SK-N-MC (cell line): Measurements from ENCODE around the gene TTLL10.

ENCODE experiments used
- DNase-seq: peaks from one replicate; pipeline ENCODE4 v3.0.0-alpha.2; 2011; ENCODE audit warnings: low read depth, low spot score
- H3K27ac ChIP-seq: fragments of 200-600 bp; sonication (generic); 2 replicates; pipeline ENCODE4 v1.5.1; 2016; ENCODE audit warnings: mixed run types
- H3K36me3 ChIP-seq: fragments of 200-600 bp; sonication (generic); 2 replicates; pipeline ENCODE4 v1.6.1; 2017; ENCODE audit warnings: antibody characterized with exemption, low read length, mixed read lengths; ENCODE audit not compliant: insufficient read depth
- H3K4me3 ChIP-seq: fragments of 200-600 bp; sonication (generic); 2 replicates; pipeline ENCODE4 v1.5.1; 2016
- H3K9ac ChIP-seq: fragments of 200-600 bp; sonication (generic); 2 replicates; pipeline ENCODE4 v1.8.0; 2017; ENCODE audit warnings: mixed run types, mixed read lengths; ENCODE audit not compliant: insufficient read length
- H3K9me3 ChIP-seq: fragments of 200-600 bp; sonication (generic); 2 replicates; pipeline ENCODE4 v1.6.1; 2017; ENCODE audit warnings: low read depth, mild to moderate bottlenecking, antibody characterized with exemption, low read length, moderate library complexity, mixed read lengths
- EZH2 ChIP-seq: fragments of 200-600 bp; sonication (generic); IDR thresholded peaks from one replicate; pipeline ENCODE4 v1.6.1; 2017; ENCODE audit warnings: antibody characterized with exemption
- FOXP2 ChIP-seq: optimal IDR thresholded peaks from 2 replicates; pipeline ENCODE3; 2011; ENCODE audit warnings: mild to moderate bottlenecking, moderate library complexity; ENCODE audit not compliant: insufficient read depth; ENCODE audit errors: extremely low read length, control extremely low read depth
- POLR2AphosphoS5 ChIP-seq: IDR thresholded peaks from 2 replicates; pipeline ENCODE4 v1.6.1; 2012; ENCODE audit warnings: mild to moderate bottlenecking, low read depth, low read length, borderline replicate concordance

TTLL10 gene

DNA sequence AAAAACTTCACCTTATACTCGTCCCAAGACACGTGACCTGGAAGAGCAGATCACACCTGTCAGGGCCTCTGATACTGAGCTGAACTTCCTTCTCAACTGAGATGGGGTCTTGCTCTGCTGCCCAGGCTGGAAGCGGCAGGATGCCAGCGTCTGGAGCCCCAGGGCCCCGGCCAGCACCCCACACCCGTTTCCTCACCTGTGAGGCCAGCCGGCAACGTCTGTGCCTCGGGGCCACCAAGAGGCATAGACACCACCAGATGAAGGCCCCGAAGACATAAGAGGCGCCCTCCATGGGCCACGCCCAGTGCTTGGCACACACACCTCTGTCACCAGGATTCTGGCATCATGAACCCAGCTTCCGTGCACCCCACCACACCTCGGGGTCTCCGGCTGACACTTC, 49.6 kb downstream of the TTLL10 start:
- Histone ChIP-seq H3K4me3 (no peak overlapping the region), H3K9ac (no peak overlapping the region), H3K9me3 (no peaks in the 10 kb centered on the region), H3K36me3 (peaks cover 20% of the 10 kb centered on the region; the same call in 1 of the 2 replicates), H3K27ac (no peak overlapping the region)
- no peak for DNase-seq
- TF ChIP-seq POLR2AphosphoS5 = no peak
- no peak for TF ChIP-seq EZH2
- no peak for TF ChIP-seq FOXP2

DNA sequence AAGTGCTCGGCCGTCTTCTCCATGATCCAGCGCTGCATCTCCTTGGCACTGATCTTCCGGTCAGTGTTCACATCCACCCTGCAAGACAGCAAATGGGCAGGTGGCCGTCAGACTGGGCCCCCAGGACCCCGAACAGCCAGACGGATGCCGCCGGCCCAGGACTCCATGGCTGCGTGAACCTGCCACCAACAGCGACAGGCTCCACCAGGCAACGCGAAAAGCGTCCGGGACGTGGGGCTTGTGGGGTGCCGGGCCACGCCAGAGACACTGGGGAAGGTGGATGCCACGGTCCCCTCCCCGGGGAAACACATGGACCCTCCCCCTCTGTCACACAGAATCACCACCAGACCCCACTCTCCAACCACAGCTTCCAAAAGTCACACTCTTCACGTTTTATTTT, 50.2 kb downstream of the TTLL10 start:
- TF ChIP-seq FOXP2 (no peak), POLR2AphosphoS5 (no peak), EZH2 (no peak)
- H3K9ac ChIP-seq = no peak overlapping the region
- peaks cover 25% of the 10 kb centered on the region; the same call in 1 of the 2 replicates for H3K36me3 ChIP-seq
- H3K9me3 ChIP-seq = no peaks in the 10 kb centered on the region
- H3K27ac ChIP-seq = no peak overlapping the region
- H3K4me3 ChIP-seq = no peak overlapping the region
- DNase-seq = no peak

DNA sequence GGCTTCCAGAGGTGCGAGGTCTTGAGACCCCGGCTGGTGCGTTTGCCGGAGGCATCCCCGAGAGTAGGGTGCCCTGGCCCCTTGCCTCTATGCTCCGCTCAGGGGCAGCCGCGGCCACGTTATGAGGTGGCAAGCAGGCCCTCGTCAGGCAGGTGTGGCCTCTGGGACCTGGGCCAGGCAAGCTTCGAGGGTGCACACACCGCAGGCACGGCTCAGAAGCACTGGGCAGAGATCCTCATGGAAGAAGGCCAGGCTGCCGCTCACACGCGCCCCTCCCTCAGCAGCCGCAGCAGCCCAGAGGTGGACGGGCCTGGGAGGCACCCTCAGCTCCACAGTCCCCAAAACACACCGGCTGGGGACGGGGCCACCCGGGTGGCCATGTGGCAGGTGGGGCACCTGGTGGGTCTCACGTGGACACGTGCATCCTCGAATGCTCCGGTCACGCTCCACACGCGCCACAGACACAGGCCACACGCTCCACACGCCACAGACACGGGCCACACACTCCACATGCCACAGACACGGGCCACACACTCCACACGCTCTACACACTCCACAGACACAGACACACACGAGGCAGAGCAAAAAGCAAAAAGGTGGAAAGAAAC, 51.7 kb downstream of the TTLL10 start:
- no peak for TF ChIP-seq EZH2
- TF ChIP-seq POLR2AphosphoS5 = no peak
- no peak for TF ChIP-seq FOXP2
- Histone ChIP-seq H3K27ac (no peak overlapping the region), H3K9ac (no peak overlapping the region), H3K36me3 (peaks cover 28% of the 10 kb centered on the region; the same call in 1 of the 2 replicates), H3K9me3 (no peaks in the 10 kb centered on the region), H3K4me3 (no peak overlapping the region)
- DNase-seq = no peak

DNA sequence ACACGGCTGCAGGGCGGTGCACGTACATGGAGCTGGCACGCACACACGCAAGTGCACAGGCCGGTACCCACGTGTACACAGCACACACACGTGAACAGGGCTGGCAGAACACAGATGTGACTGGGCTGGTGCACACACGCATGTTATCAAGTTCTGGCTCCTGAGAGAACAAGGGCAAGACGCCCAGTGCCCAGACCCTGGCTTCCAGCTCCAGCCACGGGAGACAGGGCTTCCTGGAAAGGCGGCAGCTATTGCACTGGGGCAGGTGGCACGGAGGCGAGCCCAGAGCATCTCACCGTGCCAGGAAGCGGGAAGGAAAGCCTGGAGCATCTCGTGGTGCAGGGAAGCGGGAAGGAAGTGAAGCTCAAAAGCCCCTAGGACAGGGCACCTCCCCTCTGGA, 52.2 kb downstream of the TTLL10 start:
- H3K9ac ChIP-seq = no peak overlapping the region
- TF ChIP-seq FOXP2 = no peak
- no peak for TF ChIP-seq EZH2
- TF ChIP-seq POLR2AphosphoS5 = no peak
- no peak for DNase-seq
- H3K27ac ChIP-seq = no peak overlapping the region
- peaks cover 28% of the 10 kb centered on the region; the same call in 1 of the 2 replicates for H3K36me3 ChIP-seq
- H3K9me3 ChIP-seq = no peaks in the 10 kb centered on the region
- H3K4me3 ChIP-seq = no peak overlapping the region

DNA sequence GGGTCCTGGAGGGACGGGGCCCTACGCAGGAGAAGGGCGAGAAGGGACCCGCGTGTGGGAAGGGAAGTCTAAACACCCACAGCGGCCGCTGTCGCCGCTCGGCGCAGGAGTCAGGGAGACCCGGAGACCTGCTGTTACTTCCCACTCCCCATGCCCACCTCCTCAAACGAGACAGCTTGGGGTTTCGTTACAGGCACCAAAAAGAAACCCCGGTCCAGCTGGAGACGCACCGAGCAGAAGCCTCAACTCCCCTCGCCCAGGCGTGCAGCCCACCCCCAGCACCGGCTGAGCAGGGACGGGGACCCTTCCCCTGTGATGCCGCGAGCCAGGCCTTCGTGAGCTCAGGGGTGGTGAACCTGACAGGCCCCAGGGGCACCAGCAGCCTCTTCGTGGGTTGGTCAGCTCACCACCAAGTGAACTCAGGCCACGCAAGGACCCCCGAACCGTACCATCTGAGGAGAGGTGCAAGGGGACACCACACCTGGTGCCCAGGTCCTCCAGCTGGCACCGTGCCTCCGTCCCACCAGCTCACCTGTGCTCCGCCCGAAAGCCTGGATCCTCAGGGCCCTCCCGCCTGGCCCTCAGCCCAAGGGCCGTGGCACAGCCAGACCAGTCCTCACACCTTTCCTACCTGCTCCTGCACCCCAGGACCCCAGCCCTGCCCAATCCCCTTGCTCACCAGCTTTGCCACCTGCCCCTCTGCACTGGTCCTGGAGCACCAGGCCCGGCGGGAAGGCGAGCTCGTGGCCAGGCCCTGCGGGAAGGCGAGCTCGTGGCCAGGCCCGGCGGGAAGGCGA, 53.1 kb downstream of the TTLL10 start:
- Histone ChIP-seq H3K4me3 (no peak overlapping the region), H3K27ac (no peak overlapping the region), H3K9ac (no peak overlapping the region), H3K36me3 (peaks cover 28% of the 10 kb centered on the region; the same call in 1 of the 2 replicates), H3K9me3 (no peaks in the 10 kb centered on the region)
- no peak for DNase-seq
- TF ChIP-seq POLR2AphosphoS5 = no peak

DNA sequence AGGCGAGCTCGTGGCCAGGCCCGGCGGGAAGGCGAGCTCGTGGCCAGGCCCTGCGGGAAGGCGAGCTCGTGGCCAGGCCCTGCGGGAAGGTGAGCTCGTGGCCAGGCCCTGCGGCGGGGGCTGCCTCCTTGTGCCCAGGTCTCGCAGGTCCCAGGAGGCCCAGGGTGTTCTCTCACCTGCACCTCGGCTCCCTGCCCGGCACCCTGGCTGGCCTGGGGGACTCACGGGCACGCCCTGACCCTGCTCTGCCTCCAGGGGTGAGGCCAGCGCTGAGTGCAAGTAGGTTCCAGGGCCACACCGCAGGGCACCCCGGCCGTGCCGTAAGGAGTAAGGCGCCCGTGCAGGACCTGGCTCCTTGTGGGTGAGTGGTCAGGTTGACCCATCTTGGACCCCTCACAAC, 53.7 kb downstream of the TTLL10 start:
- no peak overlapping the region for H3K4me3 ChIP-seq
- TF ChIP-seq FOXP2 (no peak), POLR2AphosphoS5 (no peak), EZH2 (no peak)
- H3K36me3 ChIP-seq = peaks cover 28% of the 10 kb centered on the region; the same call in 1 of the 2 replicates
- DNase-seq = no peak
- H3K9me3 ChIP-seq = no peaks in the 10 kb centered on the region
- H3K27ac ChIP-seq = no peak overlapping the region
- no peak overlapping the region for H3K9ac ChIP-seq

DNA sequence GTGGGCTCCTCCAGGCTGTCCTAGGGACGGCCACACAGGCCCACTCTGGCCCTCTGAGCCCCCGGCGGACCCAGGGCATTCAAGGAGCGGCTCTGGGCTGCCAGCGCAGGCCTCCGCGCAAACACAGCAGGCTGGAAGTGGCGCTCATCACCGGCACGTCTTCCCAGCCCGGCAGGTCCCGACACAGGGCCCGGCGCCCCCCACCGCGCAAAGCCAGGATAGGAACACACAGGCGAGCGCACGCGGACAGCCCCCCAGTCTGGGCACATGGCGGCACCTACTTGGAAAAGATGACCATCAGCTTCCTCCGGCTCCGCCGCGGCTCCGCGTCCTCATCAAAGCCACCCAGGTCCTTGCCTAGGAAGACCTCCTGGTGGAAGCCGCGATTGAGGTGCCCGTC, 54.5 kb downstream of the TTLL10 start:
- no peak overlapping the region for H3K9ac ChIP-seq
- H3K4me3 ChIP-seq = no peak overlapping the region
- no peak for DNase-seq
- H3K36me3 ChIP-seq = peaks cover 20% of the 10 kb centered on the region; the same call in 1 of the 2 replicates
- no peak overlapping the region for H3K27ac ChIP-seq
- TF ChIP-seq POLR2AphosphoS5 = no peak
- no peak for TF ChIP-seq FOXP2
- TF ChIP-seq EZH2 = no peak
- no peaks in the 10 kb centered on the region for H3K9me3 ChIP-seq

DNA sequence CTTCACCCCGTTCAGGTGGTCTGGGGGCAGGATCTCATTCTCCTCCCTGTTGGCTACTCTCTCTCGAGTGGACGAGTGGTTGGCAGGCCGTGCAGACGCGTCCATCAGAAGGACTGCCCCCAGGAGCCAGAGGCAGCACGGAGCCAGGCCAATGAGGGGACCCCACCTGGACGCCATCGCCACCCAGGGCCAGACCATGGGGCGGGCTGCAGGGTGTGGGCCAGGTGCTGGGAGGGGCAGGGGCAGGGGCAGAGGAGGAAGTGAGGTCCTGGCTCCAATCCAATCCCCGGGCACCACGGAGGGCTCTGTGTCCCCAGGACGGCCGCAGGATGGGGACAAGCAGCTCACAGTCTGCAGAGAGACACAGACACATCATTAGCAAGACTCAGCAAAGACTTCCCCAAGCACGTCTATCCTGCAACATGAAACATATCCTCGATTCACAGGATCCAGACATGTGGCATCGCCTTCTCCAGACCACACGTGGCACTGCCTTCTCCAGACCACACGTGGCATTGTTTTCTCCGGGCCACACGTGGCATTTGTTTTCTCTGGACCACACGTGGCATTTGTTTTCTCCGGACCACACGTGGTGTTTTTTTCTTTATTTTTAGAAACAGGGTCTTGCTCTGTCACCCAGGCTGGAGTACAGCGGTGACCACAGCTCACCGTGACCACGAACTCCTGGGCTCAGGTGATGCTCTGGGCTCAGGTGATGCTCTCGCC, 55.1 kb downstream of the TTLL10 start:
- H3K4me3 ChIP-seq = no peak overlapping the region
- H3K9me3 ChIP-seq = no peaks in the 10 kb centered on the region
- H3K36me3 ChIP-seq = peaks cover 18% of the 10 kb centered on the region; the same call in 1 of the 2 replicates
- H3K27ac ChIP-seq = no peak overlapping the region
- H3K9ac ChIP-seq = no peak overlapping the region
- DNase-seq = no peak
- TF ChIP-seq POLR2AphosphoS5 = no peak
- TF ChIP-seq FOXP2 = no peak
- no peak for TF ChIP-seq EZH2
